Measurements from ENCODE around the gene UBALD1.

DNA sequence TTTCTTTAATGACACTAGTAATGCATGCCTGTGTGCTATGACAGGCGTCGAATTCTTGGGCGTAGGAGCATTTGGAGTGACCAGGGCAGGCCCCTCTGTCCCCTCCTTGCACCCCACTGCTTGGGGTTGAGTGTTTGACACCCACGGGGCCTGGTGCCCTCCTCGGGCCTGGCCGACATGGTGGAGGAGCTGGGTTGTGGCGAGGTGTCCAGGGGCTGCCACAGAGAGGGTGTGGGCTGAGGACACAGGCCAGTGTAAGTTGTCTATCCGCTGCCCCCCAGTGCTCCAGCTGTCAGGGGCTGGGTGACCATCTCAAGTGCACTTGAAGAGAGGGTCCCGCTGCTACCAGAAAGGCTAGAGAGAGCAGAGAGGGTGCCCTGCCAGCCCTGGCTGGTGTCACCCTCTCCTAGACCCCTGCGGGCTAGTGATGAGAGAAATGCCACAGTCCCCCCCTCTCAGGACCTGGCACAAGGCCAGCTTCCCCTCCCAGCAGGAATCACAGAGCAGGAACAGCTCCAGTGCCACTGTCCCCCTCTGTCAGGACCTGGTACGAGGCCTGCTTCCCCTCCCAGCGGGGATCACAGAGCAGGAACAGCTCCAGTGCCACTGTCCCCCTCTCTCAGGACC lies 40.4 kb upstream of the UBALD1 start:
- TF ChIP-seq, protein P1, sequence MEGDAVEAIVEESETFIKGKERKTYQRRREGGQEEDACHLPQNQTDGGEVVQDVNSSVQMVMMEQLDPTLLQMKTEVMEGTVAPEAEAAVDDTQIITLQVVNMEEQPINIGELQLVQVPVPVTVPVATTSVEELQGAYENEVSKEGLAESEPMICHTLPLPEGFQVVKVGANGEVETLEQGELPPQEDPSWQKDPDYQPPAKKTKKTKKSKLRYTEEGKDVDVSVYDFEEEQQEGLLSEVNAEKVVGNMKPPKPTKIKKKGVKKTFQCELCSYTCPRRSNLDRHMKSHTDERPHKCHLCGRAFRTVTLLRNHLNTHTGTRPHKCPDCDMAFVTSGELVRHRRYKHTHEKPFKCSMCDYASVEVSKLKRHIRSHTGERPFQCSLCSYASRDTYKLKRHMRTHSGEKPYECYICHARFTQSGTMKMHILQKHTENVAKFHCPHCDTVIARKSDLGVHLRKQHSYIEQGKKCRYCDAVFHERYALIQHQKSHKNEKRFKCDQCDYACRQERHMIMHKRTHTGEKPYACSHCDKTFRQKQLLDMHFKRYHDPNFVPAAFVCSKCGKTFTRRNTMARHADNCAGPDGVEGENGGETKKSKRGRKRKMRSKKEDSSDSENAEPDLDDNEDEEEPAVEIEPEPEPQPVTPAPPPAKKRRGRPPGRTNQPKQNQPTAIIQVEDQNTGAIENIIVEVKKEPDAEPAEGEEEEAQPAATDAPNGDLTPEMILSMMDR (IDR thresholded peaks at IDR 0.05), result no peak
- no peak for TF ChIP-seq POLR2A (IDR thresholded peaks at IDR 0.05)

Data from esophagus squamous epithelium (tissue), 4 donors.